Fibroblast of lung (primary cell): Measurements from ENCODE around the gene IFNA10. TPM values are rescaled to one million over a fixed set of nuclear protein-coding genes. Genes with fewer than 3 reads are reported as not detected.
"Not testable (repeated sequence)": the region's sequence is repeated elsewhere in the genome, so short reads cannot be mapped to it uniquely, and the experiment has no call there.

Experiments used
- DNase-seq, 2 donors: peaks; one replicate each; pipeline versions ENCODE4 v3.0.0 to v3.0.0-alpha.2; 2010; ENCODE audit warnings: low read depth in 2 of 2
- H2AFZ ChIP-seq: 2 replicates; pipeline ENCODE4 v1.5.1; 2012; ENCODE audit warnings: low read length, control low read depth, inconsistent platforms
- H3K27ac ChIP-seq: 2 replicates; pipeline ENCODE4 v1.5.1; 2011; ENCODE audit warnings: low read length, control low read depth; ENCODE audit not compliant: insufficient read depth
- H3K27me3 ChIP-seq: 2 replicates; pipeline ENCODE4 v1.5.1; 2011; ENCODE audit warnings: mild to moderate bottlenecking, low read length; ENCODE audit not compliant: control insufficient read depth, insufficient read depth
- H3K36me3 ChIP-seq: 2 replicates; pipeline ENCODE4 v1.5.1; 2011; ENCODE audit warnings: low read length; ENCODE audit not compliant: control insufficient read depth, insufficient read depth
- H3K4me1 ChIP-seq: 2 replicates; pipeline ENCODE4 v1.5.1; 2011; ENCODE audit warnings: low read length; ENCODE audit not compliant: control insufficient read depth, insufficient read depth; ENCODE audit errors: extremely low read depth
- H3K4me2 ChIP-seq: 2 replicates; pipeline ENCODE4 v1.5.1; 2011; ENCODE audit warnings: low read length, control low read depth; ENCODE audit not compliant: insufficient read depth; ENCODE audit errors: extremely low read depth
- H3K4me3 ChIP-seq, 4 experiments: fragments of 200-600 bp in 1 of 4; sonication (generic) in 1 of 4; replicated peaks in 1 of 4; 2 replicates each; pipeline ENCODE4 v1.5.1; 2011 to 2016; ENCODE audit warnings: low read length in 4 of 4, low read depth in 3 of 4, mild to moderate bottlenecking in 3 of 4, control low read depth in 2 of 4, inconsistent platforms in 1 of 4, mixed read lengths in 1 of 4; ENCODE audit not compliant: insufficient read depth in 1 of 4; ENCODE audit errors: control extremely low read depth in 1 of 4
- H3K79me2 ChIP-seq: 2 replicates; pipeline ENCODE4 v1.5.1; 2012; ENCODE audit warnings: mild to moderate bottlenecking, low read length, inconsistent platforms; ENCODE audit not compliant: control insufficient read depth, insufficient read depth
- H3K9ac ChIP-seq: 2 replicates; pipeline ENCODE4 v1.5.1; 2011; ENCODE audit warnings: mild to moderate bottlenecking, low read length, control low read depth; ENCODE audit not compliant: insufficient read depth
- H3K9me3 ChIP-seq: 2 replicates; pipeline ENCODE4 v1.5.1; 2012; ENCODE audit warnings: low read depth, low read length; ENCODE audit not compliant: control insufficient read depth, insufficient read depth
- H4K20me1 ChIP-seq: 2 replicates; pipeline ENCODE4 v1.5.1; 2011; ENCODE audit warnings: low read length; ENCODE audit not compliant: control insufficient read depth, insufficient read depth; ENCODE audit errors: extremely low read depth
- EZH2 ChIP-seq: IDR thresholded peaks from 2 replicates; pipeline ENCODE4 v1.5.1; 2012; ENCODE audit warnings: low read length, control low read depth, mild to moderate bottlenecking; ENCODE audit errors: missing control alignments
- polyA plus RNA-seq, 2 donors: library from polyadenylated mRNA; depleted of rRNA in 1 of 2; stranded (reverse) in 1 of 2; unstranded in 1 of 2; fragments of >200 nt; gene quantifications; 2 replicates each; pipeline ENCODE4 v1.2.1, GENCODE V29; 2011 to 2012; ENCODE audit warnings: missing spikeins in 1 of 2
- total RNA-seq: library from RNA; depleted of rRNA; stranded (reverse); fragments of >200 nt; gene quantifications from 2 replicates; pipeline ENCODE4 v1.2.1, GENCODE V29; 2014
- TF ChIP-seq, protein P1 (sequence below), 2 donors: IDR thresholded peaks in 1 of 2; conservative IDR thresholded peaks in 1 of 2; 1 replicate in 1 of 2; 2 replicates in 1 of 2; pipeline ENCODE4 v1.5.1; 2011 to 2012; ENCODE audit warnings: low read length in 2 of 2, control low read depth in 1 of 2, inconsistent platforms in 1 of 2, low read depth in 1 of 2, mild to moderate bottlenecking in 1 of 2

The IFNA10 gene
- total and polyA plus RNA-seq, 2 donors (not counting 1 experiment from before 2014, with no cell fraction given) = not detected

DNA sequence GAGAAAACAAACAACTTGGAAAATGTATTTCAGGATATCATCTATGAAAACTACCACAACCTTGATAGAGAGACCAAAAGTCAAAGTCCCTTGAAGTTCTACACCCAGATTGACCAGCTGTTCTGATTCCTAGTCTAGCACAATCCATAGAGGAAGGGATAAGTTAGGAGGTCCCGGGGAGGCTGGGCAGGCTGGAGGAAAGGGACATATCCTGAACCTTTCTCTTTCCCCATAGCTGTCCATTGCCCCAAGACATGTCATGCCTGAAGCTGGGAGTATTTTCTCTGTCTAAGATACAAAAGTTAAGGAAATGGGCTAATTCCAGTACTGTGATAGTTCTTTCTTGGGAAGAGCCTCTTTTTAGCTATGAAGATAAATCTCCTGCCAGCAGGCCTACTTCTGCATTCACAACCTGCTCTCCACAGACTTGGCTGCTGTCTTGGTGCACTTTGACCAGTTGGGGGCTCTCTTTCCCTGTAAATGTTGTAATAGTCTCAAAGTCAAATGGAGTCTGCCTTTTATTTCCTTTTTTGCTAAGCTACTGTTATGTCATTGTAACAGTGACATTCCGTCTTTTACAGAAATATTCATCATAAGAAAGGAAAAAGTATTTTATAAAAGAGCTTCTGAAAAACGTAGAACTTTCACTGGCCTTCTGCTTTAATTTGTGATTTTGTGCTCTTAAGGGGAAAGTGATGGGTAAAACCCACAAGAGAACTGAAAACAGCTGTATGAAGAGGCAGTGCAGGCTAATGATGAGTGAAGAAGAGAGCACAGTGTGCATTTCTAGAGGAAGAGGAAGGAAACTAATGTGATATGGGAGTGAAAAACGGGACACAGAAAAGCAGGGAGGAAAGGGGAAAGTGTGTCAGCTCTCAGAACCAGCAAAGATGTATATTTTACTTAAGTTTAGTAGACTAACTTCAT, 23.9 kb downstream of the IFNA10 start:
- H4K20me1 ChIP-seq, H3K4me3 ChIP-seq, H2AFZ ChIP-seq, H3K27me3 ChIP-seq, H3K4me2 ChIP-seq, H3K27ac ChIP-seq, H3K79me2 ChIP-seq, H3K9ac ChIP-seq, H3K9me3 ChIP-seq, H3K4me1 ChIP-seq, H3K36me3 ChIP-seq: not testable (repeated sequence)
- TF ChIP-seq, protein P1, sequence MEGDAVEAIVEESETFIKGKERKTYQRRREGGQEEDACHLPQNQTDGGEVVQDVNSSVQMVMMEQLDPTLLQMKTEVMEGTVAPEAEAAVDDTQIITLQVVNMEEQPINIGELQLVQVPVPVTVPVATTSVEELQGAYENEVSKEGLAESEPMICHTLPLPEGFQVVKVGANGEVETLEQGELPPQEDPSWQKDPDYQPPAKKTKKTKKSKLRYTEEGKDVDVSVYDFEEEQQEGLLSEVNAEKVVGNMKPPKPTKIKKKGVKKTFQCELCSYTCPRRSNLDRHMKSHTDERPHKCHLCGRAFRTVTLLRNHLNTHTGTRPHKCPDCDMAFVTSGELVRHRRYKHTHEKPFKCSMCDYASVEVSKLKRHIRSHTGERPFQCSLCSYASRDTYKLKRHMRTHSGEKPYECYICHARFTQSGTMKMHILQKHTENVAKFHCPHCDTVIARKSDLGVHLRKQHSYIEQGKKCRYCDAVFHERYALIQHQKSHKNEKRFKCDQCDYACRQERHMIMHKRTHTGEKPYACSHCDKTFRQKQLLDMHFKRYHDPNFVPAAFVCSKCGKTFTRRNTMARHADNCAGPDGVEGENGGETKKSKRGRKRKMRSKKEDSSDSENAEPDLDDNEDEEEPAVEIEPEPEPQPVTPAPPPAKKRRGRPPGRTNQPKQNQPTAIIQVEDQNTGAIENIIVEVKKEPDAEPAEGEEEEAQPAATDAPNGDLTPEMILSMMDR (conservative IDR thresholded peaks at IDR 0.05 in 1 of 2, IDR thresholded peaks at IDR 0.05 in 1 of 2; ENCODE audit: low read depth in 1 of 2, low read length in 2 of 2) = peak; percentile 47 to 54
- DNase-seq = peak in 1 of 2 donors; percentile 1

DNA sequence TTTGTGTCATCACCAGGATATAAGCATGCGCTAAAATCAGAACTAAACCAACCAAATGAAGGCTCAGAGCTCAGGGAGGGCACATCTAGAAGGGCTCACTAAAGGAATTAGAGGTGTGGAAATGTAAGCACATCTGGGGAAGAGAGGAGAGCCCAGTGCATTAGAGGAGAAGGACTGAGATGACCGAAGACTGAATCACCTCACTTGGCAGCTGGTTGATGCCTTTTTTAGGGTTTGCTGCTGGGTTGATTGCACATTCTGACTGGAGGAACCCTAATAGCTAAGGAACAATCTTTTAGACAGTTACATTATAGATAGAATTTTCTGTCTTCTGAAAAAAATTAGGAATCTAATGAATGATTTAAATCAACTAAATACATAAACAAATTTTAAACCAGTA, 32.3 kb downstream of the IFNA10 start:
- H3K9ac ChIP-seq = no peak overlapping the region
- no peaks in the 10 kb centered on the region for H3K9me3 ChIP-seq
- H3K4me3 ChIP-seq = no peak overlapping the region
- no peaks in the 10 kb centered on the region for H3K36me3 ChIP-seq
- no peak overlapping the region for H3K27ac ChIP-seq
- no peak for DNase-seq
- no peaks in the 10 kb centered on the region for H3K4me1 ChIP-seq
- no peak overlapping the region for H2AFZ ChIP-seq
- H3K79me2 ChIP-seq = no peaks in the 10 kb centered on the region
- no peaks in the 10 kb centered on the region for H3K27me3 ChIP-seq
- H3K4me2 ChIP-seq = no peak overlapping the region
- no peaks in the 10 kb centered on the region for H4K20me1 ChIP-seq
- no peak for TF ChIP-seq EZH2
- TF ChIP-seq, protein P1 (conservative IDR thresholded peaks at IDR 0.05 in 1 of 2, IDR thresholded peaks at IDR 0.05 in 1 of 2; ENCODE audit: low read depth in 1 of 2, low read length in 2 of 2) = no peak

DNA sequence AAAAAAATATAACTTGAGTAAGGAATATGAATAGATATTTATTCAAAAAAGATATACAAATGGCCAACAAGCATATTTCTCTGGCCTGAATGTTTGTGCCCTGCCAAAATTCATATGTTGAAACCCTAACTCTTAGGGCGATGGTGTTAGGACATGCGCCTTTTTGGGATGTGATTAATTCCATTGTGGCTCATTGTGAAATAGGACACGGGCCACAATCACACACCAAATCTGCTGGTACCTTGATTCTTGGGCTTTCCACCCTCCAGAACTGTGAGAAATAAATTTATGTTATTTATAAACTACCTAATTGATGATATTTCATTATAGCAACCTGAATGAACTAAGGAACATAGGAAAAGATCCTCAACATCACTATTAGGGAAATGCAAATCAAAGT, 34.8 kb downstream of the IFNA10 start:
- no peaks in the 10 kb centered on the region for H3K79me2 ChIP-seq
- DNase-seq = no peak
- no peak overlapping the region for H2AFZ ChIP-seq
- no peaks in the 10 kb centered on the region for H3K27me3 ChIP-seq
- H3K4me3 ChIP-seq = no peak overlapping the region
- H3K4me2 ChIP-seq = no peak overlapping the region
- no peaks in the 10 kb centered on the region for H4K20me1 ChIP-seq
- H3K36me3 ChIP-seq = no peaks in the 10 kb centered on the region
- H3K9me3 ChIP-seq = no peaks in the 10 kb centered on the region
- no peak overlapping the region for H3K9ac ChIP-seq
- TF ChIP-seq, protein P1 (conservative IDR thresholded peaks at IDR 0.05 in 1 of 2, IDR thresholded peaks at IDR 0.05 in 1 of 2; ENCODE audit: low read depth in 1 of 2, low read length in 2 of 2) = no peak
- no peak for TF ChIP-seq EZH2
- no peak overlapping the region for H3K27ac ChIP-seq
- no peaks in the 10 kb centered on the region for H3K4me1 ChIP-seq
